Endodermal cell (in vitro differentiated cells): Measurements from ENCODE around the gene RBM18. TPM values are rescaled to one million over a fixed set of nuclear protein-coding genes. Genes with fewer than 3 reads are reported as not detected.

Experiments
- DNase-seq: peaks from one replicate; pipeline ENCODE4 v3.0.0-alpha.2; 2017
- H3K27ac ChIP-seq: 2 replicates; pipeline ENCODE4 v1.5.1; 2013; ENCODE audit warnings: mild to moderate bottlenecking, low read depth, low read length, moderate library complexity
- H3K27me3 ChIP-seq: 2 replicates; pipeline ENCODE4 v1.6.1; 2013; ENCODE audit warnings: mild to moderate bottlenecking, low read length, moderate library complexity; ENCODE audit not compliant: insufficient read depth, control insufficient read depth, poor library complexity, severe bottlenecking
- H3K36me3 ChIP-seq: 2 replicates; pipeline ENCODE4 v1.7.0; 2013; ENCODE audit warnings: mild to moderate bottlenecking, low read length, moderate library complexity; ENCODE audit not compliant: control insufficient read depth, insufficient read depth
- H3K4me1 ChIP-seq: one replicate; pipeline ENCODE4 v1.7.0; 2013; ENCODE audit warnings: low read length; ENCODE audit not compliant: control insufficient read depth, insufficient read depth
- H3K4me3 ChIP-seq: 2 replicates; pipeline ENCODE4 v1.5.1; 2013; ENCODE audit warnings: mild to moderate bottlenecking, low read length, moderate library complexity
- H3K9ac ChIP-seq: 2 replicates; pipeline ENCODE4 v1.6.1; 2013; ENCODE audit warnings: mild to moderate bottlenecking, low read length, moderate library complexity; ENCODE audit not compliant: poor library complexity, severe bottlenecking; ENCODE audit errors: extremely low read depth
- H3K9me3 ChIP-seq: 2 replicates; pipeline ENCODE4 v1.6.1; 2013; ENCODE audit warnings: mild to moderate bottlenecking, low read length, moderate library complexity; ENCODE audit not compliant: control insufficient read depth
- H3K27ac Mint-ChIP-seq: 2 replicates; pipeline ENCODE4 v1.8.0; 2020; ENCODE audit warnings: mixed read lengths
- H3K27me3 Mint-ChIP-seq: 2 replicates; pipeline ENCODE4 v1.8.0; 2021; ENCODE audit warnings: mild to moderate bottlenecking, mixed read lengths; ENCODE audit not compliant: insufficient read depth
- H3K36me3 Mint-ChIP-seq: 2 replicates; pipeline ENCODE4 v1.8.0; 2020; ENCODE audit warnings: low read depth, mixed read lengths
- H3K4me1 Mint-ChIP-seq: 2 replicates; pipeline ENCODE4 v1.8.0; 2020; ENCODE audit warnings: mixed read lengths
- H3K4me3 Mint-ChIP-seq: 2 replicates; pipeline ENCODE4 v1.8.0; 2020; ENCODE audit warnings: mild to moderate bottlenecking, moderate library complexity, mixed read lengths
- H3K9me3 Mint-ChIP-seq: 2 replicates; pipeline ENCODE4 v1.8.0; 2020; ENCODE audit warnings: mild to moderate bottlenecking, mixed read lengths
- WGBS, 2 experiments: methylation state at CpG; one replicate each; pipeline versions ENCODE4 v1.1.5 to v1.1.7; 2013; ENCODE audit warnings: missing lambda C conversion rate in 2 of 2, mixed read lengths in 1 of 2; ENCODE audit not compliant: insufficient coverage in 1 of 2, insufficient read length in 1 of 2; 5-methylcytosine and 5-hydroxymethylcytosine counted together
- total RNA-seq, 2 donors: library from RNA; stranded (reverse); fragmentation: NEBNext Ultra II Directional in 1 of 2; extraction: Animal tissue kit (Norgen Biotek cat#: 25700) in 1 of 2; gene quantifications; 2 replicates in 1 of 2; 3 replicates in 1 of 2; pipeline ENCODE4 v1.2.1, GENCODE V29; 2021
- TF ChIP-seq, protein P1 (sequence below): fragments of 200-600 bp; sonication (generic); conservative IDR thresholded peaks from 2 replicates; pipeline ENCODE4 v1.5.0; 2021; ENCODE audit warnings: antibody characterized with exemption, mild to moderate bottlenecking

Gene RBM18
- total RNA-seq, 2 donors from 2014 or later, result 15.7 to 17.3 TPM

DNA sequence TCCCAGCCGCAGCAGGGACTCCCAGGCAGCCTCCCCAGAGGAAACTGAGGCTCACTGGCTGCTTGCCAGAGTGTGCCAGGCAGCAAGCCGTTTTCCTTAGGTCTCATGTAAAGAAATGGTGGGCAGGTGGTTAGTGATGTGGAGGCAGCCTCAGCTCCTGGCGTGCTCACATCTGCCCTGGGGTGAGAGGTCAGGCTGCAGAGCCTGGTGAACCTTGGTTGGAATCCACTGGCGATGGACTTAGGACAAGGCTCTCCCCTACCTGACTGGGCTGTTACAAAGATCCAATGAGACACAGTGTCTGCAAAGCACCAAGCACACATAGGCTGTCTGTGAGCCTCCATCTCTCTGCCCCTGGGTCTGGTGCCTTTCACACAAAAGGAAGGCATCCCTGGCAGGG is 66.8 kb downstream of the RBM18 start:
- WGBS, 2 experiments, result 86 to 100% methylated on average over 2 to 4 of the region's 4 CpGs
- Mint-ChIP-seq H3K27me3 (peaks cover 4% of the 10 kb centered on the region), H3K4me3 (no peak overlapping the region), H3K9me3 (no peaks in the 10 kb centered on the region), H3K27ac (no peak overlapping the region), H3K4me1 (no peaks in the 10 kb centered on the region), H3K36me3 (no peaks in the 10 kb centered on the region)
- no peaks in the 10 kb centered on the region for H3K4me1 ChIP-seq
- no peaks in the 10 kb centered on the region for H3K9me3 ChIP-seq
- no peak overlapping the region for H3K4me3 ChIP-seq
- H3K27me3 ChIP-seq, result no peaks in the 10 kb centered on the region
- no peak overlapping the region for H3K27ac ChIP-seq
- no peak overlapping the region for H3K9ac ChIP-seq
- DNase-seq, result no peak
- H3K36me3 ChIP-seq, result no peaks in the 10 kb centered on the region
- TF ChIP-seq, protein P1, sequence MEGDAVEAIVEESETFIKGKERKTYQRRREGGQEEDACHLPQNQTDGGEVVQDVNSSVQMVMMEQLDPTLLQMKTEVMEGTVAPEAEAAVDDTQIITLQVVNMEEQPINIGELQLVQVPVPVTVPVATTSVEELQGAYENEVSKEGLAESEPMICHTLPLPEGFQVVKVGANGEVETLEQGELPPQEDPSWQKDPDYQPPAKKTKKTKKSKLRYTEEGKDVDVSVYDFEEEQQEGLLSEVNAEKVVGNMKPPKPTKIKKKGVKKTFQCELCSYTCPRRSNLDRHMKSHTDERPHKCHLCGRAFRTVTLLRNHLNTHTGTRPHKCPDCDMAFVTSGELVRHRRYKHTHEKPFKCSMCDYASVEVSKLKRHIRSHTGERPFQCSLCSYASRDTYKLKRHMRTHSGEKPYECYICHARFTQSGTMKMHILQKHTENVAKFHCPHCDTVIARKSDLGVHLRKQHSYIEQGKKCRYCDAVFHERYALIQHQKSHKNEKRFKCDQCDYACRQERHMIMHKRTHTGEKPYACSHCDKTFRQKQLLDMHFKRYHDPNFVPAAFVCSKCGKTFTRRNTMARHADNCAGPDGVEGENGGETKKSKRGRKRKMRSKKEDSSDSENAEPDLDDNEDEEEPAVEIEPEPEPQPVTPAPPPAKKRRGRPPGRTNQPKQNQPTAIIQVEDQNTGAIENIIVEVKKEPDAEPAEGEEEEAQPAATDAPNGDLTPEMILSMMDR, result no peak

GRCh38 chr9:122197426-122197825 is 67.2 kb downstream of the RBM18 start:
- no peak overlapping the region for H3K9ac ChIP-seq
- TF ChIP-seq, protein P1, result no peak
- no peaks in the 10 kb centered on the region for H3K36me3 ChIP-seq
- no peak overlapping the region for H3K4me3 ChIP-seq
- DNase-seq, result no peak
- H3K27ac Mint-ChIP-seq, result no peak overlapping the region
- H3K9me3 Mint-ChIP-seq, result no peaks in the 10 kb centered on the region
- H3K27me3 Mint-ChIP-seq, result peaks cover 4% of the 10 kb centered on the region
- WGBS, 2 experiments, result 83 to 89% methylated on average over 6 to 7 of the region's 7 CpGs
- no peak overlapping the region for H3K27ac ChIP-seq
- H3K4me1 Mint-ChIP-seq, result no peaks in the 10 kb centered on the region
- no peak overlapping the region for H3K4me3 Mint-ChIP-seq
- no peaks in the 10 kb centered on the region for H3K27me3 ChIP-seq
- H3K9me3 ChIP-seq, result no peaks in the 10 kb centered on the region
- H3K4me1 ChIP-seq, result no peaks in the 10 kb centered on the region
- no peaks in the 10 kb centered on the region for H3K36me3 Mint-ChIP-seq

DNA sequence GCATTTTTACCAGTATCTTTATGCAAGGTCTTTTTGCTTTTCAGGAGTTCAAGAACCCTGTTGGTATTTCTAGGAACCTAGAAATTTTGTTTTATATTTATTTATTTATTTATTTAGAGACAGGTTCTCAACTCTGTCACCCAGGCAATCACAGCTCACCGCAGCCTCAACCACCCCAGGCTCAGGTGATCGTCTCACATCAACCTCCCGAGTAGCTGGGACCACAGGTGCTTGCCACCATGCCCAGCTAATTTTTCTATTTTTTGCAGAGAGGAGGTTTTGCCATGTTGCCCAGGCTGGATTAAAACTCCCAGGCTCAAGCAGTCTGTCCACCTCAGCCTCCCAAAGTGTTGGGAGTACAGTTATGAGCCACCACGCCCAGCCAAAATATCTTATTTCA is 68.8 kb downstream of the RBM18 start:
- H3K4me1 ChIP-seq, result no peaks in the 10 kb centered on the region
- H3K27me3 ChIP-seq, result no peaks in the 10 kb centered on the region
- 83% methylated on average over 1 to 4 of the region's 4 CpGs for WGBS, 2 experiments
- H3K36me3 ChIP-seq, result no peaks in the 10 kb centered on the region
- H3K4me3 Mint-ChIP-seq, result no peak overlapping the region
- no peaks in the 10 kb centered on the region for H3K9me3 Mint-ChIP-seq
- DNase-seq, result no peak
- TF ChIP-seq, protein P1, result no peak
- H3K9me3 ChIP-seq, result no peaks in the 10 kb centered on the region
- no peaks in the 10 kb centered on the region for H3K4me1 Mint-ChIP-seq
- no peaks in the 10 kb centered on the region for H3K36me3 Mint-ChIP-seq
- H3K9ac ChIP-seq, result no peak overlapping the region
- no peak overlapping the region for H3K27ac ChIP-seq
- H3K4me3 ChIP-seq, result no peak overlapping the region
- H3K27ac Mint-ChIP-seq, result no peak overlapping the region
- H3K27me3 Mint-ChIP-seq, result peaks cover 4% of the 10 kb centered on the region
